Subcutaneous adipose tissue (tissue), 4 donors: ENCODE measurements around the gene NONO. TPM values are rescaled to one million over a fixed set of nuclear protein-coding genes. Genes with fewer than 3 reads are reported as not detected.

Experiments used
- CTCF ChIP-seq: fragments of 450-650 bp; IDR thresholded peaks from one replicate; pipeline ENCODE4 v1.5.1; 2016; ENCODE audit warnings: low read depth, mild to moderate bottlenecking, control low read depth, antibody characterized with exemption, moderate library complexity
- total RNA-seq, 4 donors: library from RNA; depleted of rRNA; stranded (reverse); fragments of >200 nt; gene quantifications; one replicate each; pipeline ENCODE4 v1.1.0, GENCODE V29; 2016

The NONO gene
- total RNA-seq, 4 donors from 2014 or later, result 127 to 235 (median 227) TPM

GRCh38 chrX:71269801-71270395, 13.5 kb upstream of the NONO start:
- TF ChIP-seq CTCF, result no peak

- TF ChIP-seq CTCF, result no peak
Observed at GRCh38 chrX:71282514-71283402, 677 bp upstream of the NONO start.

- no peak for TF ChIP-seq CTCF
Observed at GRCh38 chrX:71285929-71286328, 2.5 kb downstream of the NONO start.

- no peak for TF ChIP-seq CTCF
Observed at GRCh38 chrX:71291381-71291780, 7.9 kb downstream of the NONO start.

GRCh38 chrX:71292669-71293365, 9.4 kb downstream of the NONO start:
- no peak for TF ChIP-seq CTCF

- no peak for TF ChIP-seq CTCF
Observed at GRCh38 chrX:71296806-71297205, 13.4 kb downstream of the NONO start.

- no peak for TF ChIP-seq CTCF
Observed at GRCh38 chrX:71298119-71298518, 14.7 kb downstream of the NONO start.
